Stimulated activated naive B cell treated with anti-CD40 and anti-IgM and Interleukin-4, amounts not matched to agents 10 μg/mL and 1 μg/mL and 100 μg/mL, for 72 hours (primary cell): ENCODE results near the gene PIGV.
"Not testable (repeated sequence)": the region's sequence is repeated elsewhere in the genome, so short reads cannot be mapped to it uniquely, and the experiment has no call there.

Source experiments
- ATAC-seq, 2 donors: fragments of 150-1000 bp; cut with Tn5 transposase; replicated peaks; 2 replicates each; pipeline ENCODE4 v1.10.0; 2021; ENCODE audit warnings: moderate library complexity in 1 of 2
- DNase-seq: peaks from one replicate; pipeline ENCODE4 v3.0.0; 2021
- H3K27ac Mint-ChIP-seq: one replicate; pipeline ENCODE4 v1.8.0; 2022; ENCODE audit warnings: mild to moderate bottlenecking, mixed read lengths
- H3K27me3 Mint-ChIP-seq, 2 donors: one replicate each; pipeline ENCODE4 v1.8.0; 2022; ENCODE audit warnings: mixed read lengths in 2 of 2
- H3K36me3 Mint-ChIP-seq, 2 donors: one replicate each; pipeline ENCODE4 v1.8.0; 2022; ENCODE audit warnings: mixed read lengths in 2 of 2, mild to moderate bottlenecking in 1 of 2
- H3K4me1 Mint-ChIP-seq, 2 donors: one replicate each; pipeline ENCODE4 v1.8.0; 2022; ENCODE audit warnings: mixed read lengths in 2 of 2, mild to moderate bottlenecking in 1 of 2
- H3K4me3 Mint-ChIP-seq, 2 donors: one replicate each; pipeline ENCODE4 v1.8.0; 2022; ENCODE audit warnings: mild to moderate bottlenecking in 2 of 2, mixed read lengths in 2 of 2, moderate library complexity in 1 of 2
- H3K9me3 Mint-ChIP-seq, 2 donors: one replicate each; pipeline ENCODE4 v1.8.0; 2022; ENCODE audit warnings: mixed read lengths in 2 of 2, mild to moderate bottlenecking in 1 of 2

Gene PIGV

DNA sequence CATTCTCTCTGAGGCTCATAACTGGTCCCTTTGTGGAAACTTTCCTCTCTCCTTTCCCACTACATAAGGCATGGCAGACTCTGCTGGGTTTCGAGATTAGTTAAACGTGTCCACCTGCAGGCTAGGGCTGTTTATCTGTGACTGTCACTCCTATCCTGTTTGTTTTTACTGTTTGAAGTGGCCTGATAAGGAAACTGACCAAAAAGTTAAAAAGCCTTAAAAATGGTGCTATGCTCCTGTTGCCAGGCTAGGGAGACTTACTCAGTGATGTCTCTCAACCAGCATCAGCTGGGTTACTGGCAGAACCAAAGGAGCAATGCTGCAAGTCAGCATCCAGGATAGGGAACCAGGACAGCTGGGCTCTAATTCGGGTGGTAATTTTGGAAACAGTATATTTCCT lies 3.9 kb downstream of the PIGV start:
- Mint-ChIP-seq H3K36me3 (peaks cover 34 to 40% of the 10 kb centered on the region in 2 donors), H3K27ac (no peak overlapping the region), H3K4me1 (peaks cover 22 to 39% of the 10 kb centered on the region in 2 donors), H3K27me3 (no peaks in the 10 kb centered on the region), H3K4me3 (no peak overlapping the region), H3K9me3 (no peaks in the 10 kb centered on the region)
- ATAC-seq, result no peak
- DNase-seq, result no peak

DNA sequence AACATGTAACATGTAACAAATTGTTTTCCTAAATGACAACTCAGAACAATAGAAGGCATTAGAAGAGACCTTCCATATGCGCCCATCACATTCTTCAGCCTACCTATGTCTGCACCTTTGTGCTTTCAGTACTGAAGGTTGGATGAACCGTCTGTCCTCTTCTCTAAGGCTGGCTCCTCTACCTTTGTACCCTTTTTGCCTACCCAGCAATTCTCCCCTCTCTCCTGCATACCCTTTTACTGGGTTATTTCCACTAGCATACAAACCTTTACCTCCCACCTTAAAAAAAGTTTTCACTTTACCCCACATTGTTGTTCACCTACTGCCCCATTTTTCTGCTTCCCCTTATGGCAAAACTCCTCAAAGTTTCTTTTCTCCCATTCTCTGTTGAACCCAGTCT lies 5.2 kb downstream of the PIGV start:
- Mint-ChIP-seq H3K27me3 (no peaks in the 10 kb centered on the region), H3K9me3 (no peaks in the 10 kb centered on the region), H3K27ac (peak overlapping the region; percentile 73), H3K36me3 (peaks cover 40 to 50% of the 10 kb centered on the region in 2 donors), H3K4me1 (peaks cover 16 to 31% of the 10 kb centered on the region in 2 donors), H3K4me3 (no peak overlapping the region)
- ATAC-seq (no peak), DNase-seq (no peak)

DNA sequence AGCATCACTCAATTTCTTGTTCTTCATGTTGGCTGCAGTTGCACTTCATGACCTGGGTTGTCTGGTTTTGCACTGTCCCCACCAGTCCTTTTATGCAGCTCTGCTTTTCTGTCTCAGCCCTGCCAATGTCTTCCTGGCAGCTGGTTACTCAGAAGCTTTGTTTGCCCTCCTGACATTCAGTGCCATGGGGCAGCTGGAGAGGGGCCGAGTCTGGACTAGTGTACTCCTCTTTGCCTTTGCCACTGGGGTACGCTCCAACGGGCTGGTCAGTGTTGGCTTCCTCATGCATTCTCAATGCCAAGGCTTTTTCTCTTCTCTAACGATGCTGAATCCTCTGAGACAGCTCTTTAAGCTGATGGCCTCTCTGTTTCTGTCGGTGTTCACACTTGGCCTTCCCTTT lies 6.6 kb downstream of the PIGV start:
- Mint-ChIP-seq H3K27me3 (no peaks in the 10 kb centered on the region), H3K36me3 (peaks cover 39 to 53% of the 10 kb centered on the region in 2 donors), H3K4me1 (peaks cover 9 to 18% of the 10 kb centered on the region in 2 donors), H3K9me3 (no peaks in the 10 kb centered on the region), H3K27ac (no peak overlapping the region), H3K4me3 (no peak overlapping the region)
- ATAC-seq, result no peak
- no peak for DNase-seq

DNA sequence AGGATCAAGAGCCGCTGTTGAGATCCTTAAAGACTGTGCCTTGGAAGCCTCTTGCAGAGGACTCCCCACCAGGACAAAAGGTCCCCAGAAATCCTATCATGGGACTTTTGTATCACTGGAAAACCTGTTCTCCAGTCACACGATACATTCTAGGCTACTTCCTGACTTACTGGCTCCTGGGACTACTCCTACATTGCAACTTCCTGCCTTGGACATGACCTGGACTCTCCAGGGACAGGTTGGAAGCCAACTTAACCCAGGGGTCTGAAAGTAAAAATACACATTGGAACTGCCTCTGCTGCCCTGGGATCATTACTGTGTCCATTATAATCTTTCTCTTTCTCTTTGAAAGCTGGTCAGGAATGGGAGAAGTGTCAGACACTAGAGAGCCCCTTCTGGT lies 9.9 kb downstream of the PIGV start:
- H3K4me1 Mint-ChIP-seq, result peaks cover 10 to 12% of the 10 kb centered on the region in 2 donors
- ATAC-seq (no peak), DNase-seq (no peak)
- no peaks in the 10 kb centered on the region for H3K9me3 Mint-ChIP-seq
- H3K36me3 Mint-ChIP-seq, result peaks cover 33 to 49% of the 10 kb centered on the region in 2 donors
- H3K27me3 Mint-ChIP-seq, result no peaks in the 10 kb centered on the region
- H3K27ac Mint-ChIP-seq, result no peak overlapping the region
- H3K4me3 Mint-ChIP-seq, result no peak overlapping the region

GRCh38 chr1:26799479-26800142 lies 11.9 kb downstream of the PIGV start:
- DNase-seq (no peak), ATAC-seq (no peak)
- no peak overlapping the region for H3K27ac Mint-ChIP-seq
- no peak overlapping the region for H3K4me3 Mint-ChIP-seq
- no peaks in the 10 kb centered on the region for H3K9me3 Mint-ChIP-seq
- H3K27me3 Mint-ChIP-seq, result no peaks in the 10 kb centered on the region
- H3K36me3 Mint-ChIP-seq, result peaks cover 17 to 31% of the 10 kb centered on the region in 2 donors
- peaks cover 5 to 9% of the 10 kb centered on the region in 2 donors for H3K4me1 Mint-ChIP-seq

DNA sequence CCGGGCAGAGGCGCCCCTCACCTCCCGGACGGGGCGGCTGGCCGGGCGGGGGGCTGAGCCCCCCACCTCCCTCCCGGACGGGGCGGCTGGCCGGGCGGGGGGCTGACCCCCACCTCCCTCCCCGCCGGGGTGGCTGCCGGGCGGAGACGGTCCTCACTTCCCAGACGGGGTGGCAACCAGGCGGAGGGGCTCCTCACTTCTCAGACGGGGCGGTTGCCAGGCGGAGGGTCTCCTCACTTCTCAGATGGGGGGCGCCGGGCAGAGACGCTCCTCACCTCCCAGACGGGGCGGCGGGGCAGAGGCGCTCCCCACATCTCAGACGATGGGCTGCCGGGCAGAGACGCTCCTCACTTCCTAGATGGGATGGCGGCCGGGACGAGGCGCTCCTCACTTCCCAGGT lies 16.2 kb downstream of the PIGV start:
- H3K27ac Mint-ChIP-seq, DNase-seq, ATAC-seq, H3K4me1 Mint-ChIP-seq, H3K4me3 Mint-ChIP-seq, H3K27me3 Mint-ChIP-seq, H3K9me3 Mint-ChIP-seq: not testable (repeated sequence)
- peaks cover 0 to 17% of the 10 kb centered on the region in 2 donors for H3K36me3 Mint-ChIP-seq

DNA sequence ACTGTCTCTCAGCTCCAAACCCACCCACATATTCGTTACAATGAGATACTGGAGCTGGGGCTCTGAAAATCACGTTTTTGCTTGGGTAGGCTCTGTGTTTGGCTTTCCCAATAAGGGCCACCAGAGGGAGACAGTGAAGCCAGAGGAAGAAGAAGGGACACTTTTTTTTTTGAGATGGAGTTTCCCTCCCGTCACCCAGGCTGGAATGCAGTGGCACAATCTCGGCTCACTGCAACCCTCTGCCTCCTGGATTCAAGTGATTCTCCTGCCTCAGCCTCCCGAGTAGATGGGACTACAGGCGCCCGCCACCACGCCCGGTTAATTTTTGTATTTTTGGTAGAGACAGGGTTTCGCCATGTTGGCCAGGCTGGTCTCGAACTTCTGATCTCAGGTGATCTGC lies 22.4 kb downstream of the PIGV start:
- H3K4me3 Mint-ChIP-seq, result peak overlapping the region; percentile 48 to 53
- peak; percentile 67 for DNase-seq
- H3K36me3 Mint-ChIP-seq, H3K9me3 Mint-ChIP-seq, H3K27me3 Mint-ChIP-seq, H3K4me1 Mint-ChIP-seq, H3K27ac Mint-ChIP-seq: not testable (repeated sequence)
- peak; percentile 76 to 82 for ATAC-seq

DNA sequence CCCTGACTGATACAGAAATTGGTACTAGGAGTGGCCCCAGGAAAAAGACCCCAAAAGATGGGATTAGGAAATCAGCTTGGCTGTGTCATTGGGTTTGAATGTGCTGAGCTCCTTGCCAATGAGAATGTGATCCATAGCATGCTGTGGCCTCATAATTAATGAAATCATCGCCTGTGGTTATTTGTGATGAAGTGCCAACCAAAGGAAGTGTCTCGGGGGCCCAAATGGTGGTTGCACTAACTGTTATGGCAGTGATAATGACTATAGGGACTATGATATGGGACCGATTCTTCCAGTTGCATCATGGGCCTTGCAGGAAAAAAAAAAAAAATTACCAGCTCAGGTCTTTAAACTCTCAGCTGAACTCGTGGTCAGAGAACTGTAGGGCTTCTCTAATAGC lies 23.3 kb downstream of the PIGV start:
- H3K27me3 Mint-ChIP-seq, result peaks cover 3 to 4% of the 10 kb centered on the region in 2 donors
- ATAC-seq (no peak), DNase-seq (no peak)
- H3K4me3 Mint-ChIP-seq, result no peak overlapping the region
- peaks cover 4 to 8% of the 10 kb centered on the region in 2 donors for H3K4me1 Mint-ChIP-seq
- no peaks in the 10 kb centered on the region for H3K9me3 Mint-ChIP-seq
- peaks cover 0 to 4% of the 10 kb centered on the region in 2 donors for H3K36me3 Mint-ChIP-seq
- no peak overlapping the region for H3K27ac Mint-ChIP-seq

DNA sequence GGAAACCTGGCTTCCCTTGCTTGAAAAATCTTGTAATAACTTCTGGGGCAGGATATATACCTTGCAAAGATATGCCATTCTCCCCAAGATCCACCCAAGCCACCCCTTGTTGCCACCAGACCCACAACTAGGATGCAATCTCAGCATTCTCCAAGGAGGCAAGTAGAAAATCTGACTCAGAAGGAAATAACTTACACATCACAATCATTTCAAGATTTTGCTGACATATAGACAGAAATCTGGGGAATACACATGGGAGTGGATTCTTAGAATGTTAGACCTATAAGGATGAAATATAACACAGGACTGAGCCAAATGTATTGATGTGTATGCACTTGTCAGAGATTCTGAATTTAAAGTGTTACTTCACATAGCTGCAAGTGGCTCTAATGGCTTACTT lies 24.0 kb downstream of the PIGV start:
- Mint-ChIP-seq H3K27ac (no peak overlapping the region), H3K27me3 (peaks cover 6 to 8% of the 10 kb centered on the region in 2 donors), H3K9me3 (no peaks in the 10 kb centered on the region), H3K36me3 (peaks cover 0 to 4% of the 10 kb centered on the region in 2 donors), H3K4me3 (no peak overlapping the region), H3K4me1 (peaks cover 4 to 8% of the 10 kb centered on the region in 2 donors)
- ATAC-seq (no peak), DNase-seq (no peak)

- H3K36me3 Mint-ChIP-seq, result no peaks in the 10 kb centered on the region
- ATAC-seq (no peak), DNase-seq (no peak)
- no peak overlapping the region for H3K27ac Mint-ChIP-seq
- H3K27me3 Mint-ChIP-seq, result peaks cover 6 to 8% of the 10 kb centered on the region in 2 donors
- no peak overlapping the region for H3K4me3 Mint-ChIP-seq
- H3K4me1 Mint-ChIP-seq, result peaks cover 4 to 8% of the 10 kb centered on the region in 2 donors
- H3K9me3 Mint-ChIP-seq, result no peaks in the 10 kb centered on the region
Observed at GRCh38 chr1:26814377-26814776, 26.6 kb downstream of the PIGV start.

- H3K27ac Mint-ChIP-seq, result no peak overlapping the region
- peaks cover 4 to 8% of the 10 kb centered on the region in 2 donors for H3K4me1 Mint-ChIP-seq
- H3K36me3 Mint-ChIP-seq, result no peaks in the 10 kb centered on the region
- DNase-seq (no peak), ATAC-seq (no peak)
- peaks cover 6 to 8% of the 10 kb centered on the region in 2 donors for H3K27me3 Mint-ChIP-seq
- no peak overlapping the region for H3K4me3 Mint-ChIP-seq
- H3K9me3 Mint-ChIP-seq, result no peaks in the 10 kb centered on the region
Observed at GRCh38 chr1:26814893-26815292, 27.1 kb downstream of the PIGV start.

- H3K4me1 Mint-ChIP-seq, result peaks cover 11 to 26% of the 10 kb centered on the region in 2 donors
- peaks cover 10 to 11% of the 10 kb centered on the region in 2 donors for H3K27me3 Mint-ChIP-seq
- no peaks in the 10 kb centered on the region for H3K36me3 Mint-ChIP-seq
- peak; percentile 67 for DNase-seq
- ATAC-seq, result peak; percentile 100
- H3K9me3 Mint-ChIP-seq, result no peaks in the 10 kb centered on the region
- peak overlapping the region; percentile 15 to 25 for H3K4me3 Mint-ChIP-seq
- H3K27ac Mint-ChIP-seq, result peak overlapping the region; percentile 1
Observed at GRCh38 chr1:26820784-26821269, 33.1 kb downstream of the PIGV start.

DNA sequence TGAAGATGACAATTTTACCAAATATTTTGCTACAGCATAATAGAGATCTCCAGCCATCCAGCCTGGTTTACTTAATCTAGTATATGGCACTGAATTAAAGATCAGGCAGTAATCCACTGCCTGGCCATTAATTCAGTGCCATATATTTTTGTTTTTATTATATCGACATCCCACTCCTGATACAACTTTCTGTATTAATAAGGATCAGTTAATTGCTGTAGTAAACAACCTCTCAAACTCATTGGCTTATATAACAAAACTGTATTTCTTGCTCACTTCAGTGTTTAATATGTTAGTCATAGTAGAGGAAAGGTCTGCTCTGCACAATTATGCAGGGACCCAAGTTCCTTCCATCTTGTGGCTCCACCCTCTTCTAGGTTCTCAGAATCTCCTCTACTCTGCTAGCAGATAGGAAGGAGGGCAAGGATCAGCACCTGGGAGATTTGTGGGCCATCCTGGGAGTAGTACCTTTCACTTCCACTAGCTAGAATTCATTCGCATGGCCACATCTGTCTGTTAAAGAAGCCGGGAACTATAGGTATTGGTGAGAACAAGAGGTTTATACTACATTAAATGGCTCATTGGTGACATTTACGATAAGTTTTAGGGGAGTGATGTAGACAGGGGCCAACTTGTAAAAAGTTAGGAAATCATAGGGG lies 35.1 kb downstream of the PIGV start:
- DNase-seq (no peak), ATAC-seq (no peak)
- H3K27me3 Mint-ChIP-seq, result peaks cover 5% of the 10 kb centered on the region in 2 donors
- H3K4me3 Mint-ChIP-seq, result no peak overlapping the region
- no peaks in the 10 kb centered on the region for H3K9me3 Mint-ChIP-seq
- H3K36me3 Mint-ChIP-seq, result peaks cover 5 to 10% of the 10 kb centered on the region in 2 donors
- peak overlapping the region; percentile 67 for H3K27ac Mint-ChIP-seq
- peaks cover 18 to 39% of the 10 kb centered on the region in 2 donors for H3K4me1 Mint-ChIP-seq

DNA sequence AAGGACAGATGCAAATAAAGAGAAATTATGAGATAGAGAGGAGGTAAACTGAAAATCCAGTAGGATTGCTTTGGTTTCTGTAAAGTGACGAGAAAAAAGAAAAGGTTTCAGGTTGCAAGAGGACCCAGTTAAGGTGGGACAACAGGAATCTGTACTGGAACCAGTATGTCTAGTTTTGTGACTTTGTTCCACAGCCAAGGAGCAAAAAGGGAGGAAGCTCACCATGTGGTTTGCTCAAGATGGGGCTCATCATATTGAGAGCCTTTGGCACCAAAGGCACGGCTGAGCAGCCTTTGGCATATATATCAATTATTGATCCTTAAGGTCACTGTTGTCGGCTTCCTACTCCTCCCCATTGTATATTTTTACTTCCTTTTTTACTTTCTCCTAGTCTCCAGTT lies 37.0 kb downstream of the PIGV start:
- Mint-ChIP-seq H3K4me1 (peaks cover 35 to 58% of the 10 kb centered on the region in 2 donors), H3K9me3 (no peaks in the 10 kb centered on the region), H3K27me3 (peaks cover 5% of the 10 kb centered on the region in 2 donors), H3K27ac (no peak overlapping the region), H3K4me3 (no peak overlapping the region), H3K36me3 (peaks cover 14 to 26% of the 10 kb centered on the region in 2 donors)
- ATAC-seq, result no peak
- no peak for DNase-seq
